GM19455 (cell line): Measurements from ENCODE around the gene C16orf95.

Source experiments
- ATAC-seq: cut with Tn5 transposase; IDR thresholded peaks from one replicate; pipeline ENCODE4 v1.9.1; 2021; ENCODE audit not compliant: unreplicated experiment

Gene C16orf95

GRCh38 chr16:87295661-87296531 lies 21.3 kb downstream of the C16orf95 start:
- no peak for ATAC-seq

- ATAC-seq: no peak
These were observed 21.9 kb downstream of the C16orf95 start for GRCh38 chr16:87295259-87295658.

- no peak for ATAC-seq
These were observed 23.2 kb downstream of the C16orf95 start for GRCh38 chr16:87293990-87294389.

GRCh38 chr16:87291944-87292343 lies 25.2 kb downstream of the C16orf95 start:
- no peak for ATAC-seq

GRCh38 chr16:87288753-87289362 lies 28.3 kb downstream of the C16orf95 start:
- ATAC-seq: no peak

GRCh38 chr16:87286839-87287626 lies 30.2 kb downstream of the C16orf95 start:
- no peak for ATAC-seq

GRCh38 chr16:87284183-87284582 lies 33.0 kb downstream of the C16orf95 start:
- no peak for ATAC-seq

- no peak for ATAC-seq
These were observed 38.0 kb downstream of the C16orf95 start for GRCh38 chr16:87279094-87279658.

GRCh38 chr16:87278191-87279093 lies 38.8 kb downstream of the C16orf95 start:
- no peak for ATAC-seq

- ATAC-seq: no peak
These were observed 40.3 kb downstream of the C16orf95 start for GRCh38 chr16:87276924-87277323.

- ATAC-seq: no peak
These were observed 41.0 kb downstream of the C16orf95 start for GRCh38 chr16:87276091-87276701.

- no peak for ATAC-seq
These were observed 42.4 kb downstream of the C16orf95 start for GRCh38 chr16:87274794-87275193.

- ATAC-seq: no peak
These were observed 43.6 kb downstream of the C16orf95 start for GRCh38 chr16:87273471-87274030.

GRCh38 chr16:87271256-87271655 lies 45.9 kb downstream of the C16orf95 start:
- ATAC-seq: no peak

- no peak for ATAC-seq
These were observed 49.6 kb downstream of the C16orf95 start for GRCh38 chr16:87267566-87267965.

GRCh38 chr16:87266846-87267245 lies 50.3 kb downstream of the C16orf95 start:
- no peak for ATAC-seq

- ATAC-seq: no peak
These were observed 51.9 kb downstream of the C16orf95 start for GRCh38 chr16:87265261-87265660.

- ATAC-seq: no peak
These were observed 52.6 kb downstream of the C16orf95 start for GRCh38 chr16:87264634-87265033.

- no peak for ATAC-seq
These were observed 53.7 kb downstream of the C16orf95 start for GRCh38 chr16:87263418-87264052.
